ENCODE data around the gene CDC42SE2. TPM values are rescaled to one million over a fixed set of nuclear protein-coding genes. Genes with fewer than 3 reads are reported as not detected.

CDC42SE2 gene
- total RNA-seq, 1 donor from 2014 or later = 12.8 TPM

DNA sequence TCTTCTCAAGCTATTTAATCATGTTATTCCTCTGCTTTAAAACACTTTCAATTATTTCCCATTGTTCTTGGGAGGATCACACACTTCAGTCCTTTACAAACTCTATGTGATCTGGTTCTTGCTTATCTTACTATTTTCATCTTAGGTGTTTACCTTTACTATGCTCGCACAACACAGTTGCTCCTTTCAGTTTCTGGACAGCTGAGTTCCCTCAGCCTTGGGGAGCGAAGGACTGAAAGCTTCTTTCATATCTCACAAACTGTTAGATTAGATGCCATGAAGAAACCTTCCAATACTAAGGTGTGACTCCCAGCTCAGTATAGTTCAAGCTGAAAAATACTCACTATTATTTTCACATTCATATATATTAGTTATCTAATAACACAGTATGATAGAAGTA lies 117.9 kb downstream of the CDC42SE2 start:
- TF ChIP-seq CTCF (IDR thresholded peaks at IDR 0.05) = no peak
- Histone ChIP-seq H3K27ac (no peak overlapping the region), H3K9me3 (no peaks in the 10 kb centered on the region), H3K4me1 (peaks cover 0 to 15% of the 10 kb centered on the region in 2 donors), H3K36me3 (peaks cover 0 to 3% of the 10 kb centered on the region in 2 donors), H3K27me3 (no peaks in the 10 kb centered on the region), H3K4me3 (no peak overlapping the region)
- intact Hi-C loops (cut with DNase I) = loop anchor here (10.0 kb wide), 1 partner anchor 117 kb away; the partner anchor contains the start of gene CDC42SE2
- DNase-seq (ENCODE audit: low spot score in 2 of 2) = no peak

GRCh38 chr5:131382407-131383395 lies 118.8 kb downstream of the CDC42SE2 start:
- no peaks in the 10 kb centered on the region for H3K9me3 ChIP-seq
- intact Hi-C loops (cut with DNase I) = loop anchor here (10.0 kb wide), 1 partner anchor 118 kb away; the partner anchor contains the start of gene CDC42SE2
- no peak for DNase-seq (ENCODE audit: low spot score in 2 of 2)
- H3K27me3 ChIP-seq = no peaks in the 10 kb centered on the region
- H3K27ac ChIP-seq = no peak overlapping the region
- H3K4me3 ChIP-seq = no peak overlapping the region
- peak in 2 of 3 experiments; percentile 8 to 17 for TF ChIP-seq CTCF (IDR thresholded peaks at IDR 0.05)
- peaks cover 0 to 3% of the 10 kb centered on the region in 2 donors for H3K36me3 ChIP-seq
- peaks cover 0 to 15% of the 10 kb centered on the region in 2 donors for H3K4me1 ChIP-seq

DNA sequence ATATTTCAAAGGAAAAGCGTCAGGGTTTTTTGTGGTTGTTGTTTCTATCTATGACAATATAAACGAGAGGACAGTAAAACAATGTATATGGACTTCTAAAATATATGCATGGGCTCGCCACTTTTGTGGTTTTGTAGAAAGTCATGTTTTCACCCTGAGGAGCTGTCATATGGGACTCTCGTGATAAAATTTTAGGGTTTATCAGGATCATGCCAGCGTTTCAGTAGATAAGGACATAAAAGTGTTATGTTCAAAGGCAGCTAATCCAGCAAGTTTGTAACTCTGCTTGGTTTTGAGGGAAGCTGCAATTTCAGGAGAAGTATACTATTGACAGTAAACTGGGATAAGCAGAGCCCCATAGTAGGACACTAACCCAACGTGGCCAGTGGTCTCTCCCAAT lies 120.3 kb downstream of the CDC42SE2 start:
- intact Hi-C loops (cut with DNase I) = loop anchor here (10.0 kb wide), 1 partner anchor 119 kb away; the partner anchor contains the start of gene CDC42SE2
- peaks cover 0 to 7% of the 10 kb centered on the region in 2 donors for H3K4me1 ChIP-seq
- H3K9me3 ChIP-seq = no peaks in the 10 kb centered on the region
- TF ChIP-seq CTCF (IDR thresholded peaks at IDR 0.05) = no peak
- H3K36me3 ChIP-seq = peaks cover 0 to 3% of the 10 kb centered on the region in 2 donors
- DNase-seq (ENCODE audit: low spot score in 2 of 2) = no peak
- H3K27me3 ChIP-seq = no peaks in the 10 kb centered on the region
- H3K4me3 ChIP-seq = no peak overlapping the region
- no peak overlapping the region for H3K27ac ChIP-seq

DNA sequence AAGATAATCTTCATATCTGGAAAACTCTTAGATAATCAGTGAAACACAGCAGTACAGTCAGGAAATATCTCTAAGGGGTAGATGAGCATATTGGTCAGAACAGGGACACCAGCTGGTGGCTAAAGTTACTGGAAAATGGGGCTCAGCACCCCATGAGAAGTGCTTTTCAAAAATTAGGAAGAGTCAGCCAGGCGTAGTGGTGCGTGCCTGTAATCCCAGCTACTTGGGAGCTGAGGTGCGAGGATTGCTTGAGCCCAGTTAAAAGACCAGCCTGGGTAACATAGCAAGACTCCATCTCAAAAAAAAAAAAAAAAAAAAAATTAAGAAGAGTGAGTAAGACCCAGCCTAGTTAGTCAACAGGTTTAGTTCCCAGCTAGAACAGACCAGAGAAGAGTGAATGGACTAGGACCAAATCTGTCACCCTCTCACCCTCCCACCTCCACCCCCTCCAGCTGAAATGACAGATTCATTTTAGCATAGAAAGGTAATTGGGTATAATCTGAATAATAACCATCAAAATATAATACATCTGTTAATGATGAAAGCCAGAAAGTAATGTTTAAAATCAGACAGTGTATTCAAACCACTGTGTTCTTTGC lies 120.9 kb downstream of the CDC42SE2 start:
- no peak for DNase-seq (ENCODE audit: low spot score in 2 of 2)
- Histone ChIP-seq H3K27me3 (no peaks in the 10 kb centered on the region), H3K27ac (no peak overlapping the region), H3K4me1 (peaks cover 0 to 4% of the 10 kb centered on the region in 2 donors), H3K4me3 (no peak overlapping the region), H3K36me3 (peaks cover 0 to 3% of the 10 kb centered on the region in 2 donors), H3K9me3 (no peaks in the 10 kb centered on the region)
- intact Hi-C loops (cut with DNase I) = loop anchor here (10.0 kb wide), 1 partner anchor 120 kb away; the partner anchor contains the start of gene CDC42SE2
- TF ChIP-seq CTCF (IDR thresholded peaks at IDR 0.05) = no peak

DNA sequence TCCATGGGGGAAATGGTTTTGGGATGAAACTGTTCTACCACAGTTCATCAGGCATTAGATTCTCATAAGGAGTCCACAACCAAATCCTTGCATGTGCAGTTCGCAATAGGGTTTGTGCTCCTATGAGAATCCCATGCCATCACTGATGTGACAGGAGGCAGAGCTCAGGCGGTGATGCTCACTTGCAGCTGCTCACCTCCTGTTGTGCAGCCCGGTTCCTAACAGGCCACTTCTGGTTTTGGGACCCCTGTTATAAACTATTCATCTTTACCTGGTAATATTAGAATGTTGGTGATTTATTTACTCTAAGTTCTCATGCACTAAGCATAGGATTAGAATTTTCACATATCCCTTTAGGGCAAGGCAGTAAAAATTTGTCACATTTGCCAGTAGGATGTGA lies 122.3 kb downstream of the CDC42SE2 start:
- no peaks in the 10 kb centered on the region for H3K27me3 ChIP-seq
- no peak for DNase-seq (ENCODE audit: low spot score in 2 of 2)
- H3K36me3 ChIP-seq = peaks cover 3 to 4% of the 10 kb centered on the region in 2 donors
- H3K4me3 ChIP-seq = no peak overlapping the region
- H3K4me1 ChIP-seq = peaks cover 0 to 4% of the 10 kb centered on the region in 2 donors
- TF ChIP-seq CTCF (IDR thresholded peaks at IDR 0.05) = no peak
- no peaks in the 10 kb centered on the region for H3K9me3 ChIP-seq
- intact Hi-C loops (cut with DNase I) = loop anchor here (10.0 kb wide), 1 partner anchor 121 kb away; the partner anchor contains the start of gene CDC42SE2
- no peak overlapping the region for H3K27ac ChIP-seq
